HEK293 (cell line): ENCODE measurements around the gene ITGA5.

Experiments
- CTCF ChIA-PET: fragments of 350-600 bp; formaldehyde crosslinking; extraction: SDS; loops from one replicate; lab custom pipeline; 2021; ENCODE audit warnings: antibody characterized with exemption; lab: Yijun Ruan, JAX
- POLR2A ChIA-PET: fragments of 300-600 bp; formaldehyde crosslinking; extraction: SDS; loops from one replicate; lab custom pipeline; 2020; ENCODE audit warnings: antibody characterized with exemption, inconsistent platforms; lab: Yijun Ruan, JAX
- H3K27ac ChIP-seq: fragments of 200-500 bp; sonication (Bioruptor generic); 2 replicates; pipeline ENCODE4 v1.5.1; 2014; ENCODE audit warnings: low read depth, low read length, control low read depth, inconsistent platforms; ENCODE audit errors: extremely low read depth
- H3K36me3 ChIP-seq, 2 experiments: fragments of 200-500 bp in 1 of 2; sonication (Bioruptor generic) in 1 of 2; 1 replicate in 1 of 2; 2 replicates in 1 of 2; pipeline ENCODE4 v1.5.1; 2014 to 2017; ENCODE audit warnings: inconsistent platforms in 2 of 2, low read length in 2 of 2; ENCODE audit not compliant: control insufficient read depth in 2 of 2, insufficient read depth in 1 of 2
- H3K4me1 ChIP-seq: fragments of 200-500 bp; sonication (Bioruptor generic); 2 replicates; pipeline ENCODE4 v1.5.1; 2014; ENCODE audit warnings: mild to moderate bottlenecking, low read length, inconsistent platforms; ENCODE audit not compliant: control insufficient read depth, insufficient read depth
- H3K4me3 ChIP-seq: 2 replicates; pipeline ENCODE4 v1.5.1; 2011; ENCODE audit warnings: low read depth, mild to moderate bottlenecking, control low read depth, low read length, moderate library complexity
- H3K9me3 ChIP-seq: fragments of 200-500 bp; sonication (Bioruptor generic); 2 replicates; pipeline ENCODE4 v1.5.1; 2014; ENCODE audit warnings: low read depth, low read length, inconsistent platforms; ENCODE audit not compliant: control insufficient read depth, insufficient read depth
- BCL11A ChIP-seq: fragments of 450-650 bp; formaldehyde crosslinking; IDR thresholded peaks from 2 replicates; pipeline ENCODE4 v1.5.1; 2016; ENCODE audit warnings: low read depth, missing biosample characterization, missing genetic modification characterization
- KLF7 ChIP-seq: fragments of 450-650 bp; formaldehyde crosslinking; IDR thresholded peaks from 2 replicates; pipeline ENCODE4 v1.5.1; 2016; ENCODE audit warnings: missing biosample characterization, missing genetic modification characterization, borderline replicate concordance
- KLF8 ChIP-seq: fragments of 450-650 bp; formaldehyde crosslinking; IDR thresholded peaks from 2 replicates; pipeline ENCODE4 v1.5.1; 2016; ENCODE audit warnings: missing biosample characterization, missing genetic modification characterization
- MEIS1 ChIP-seq: sonication (generic); formaldehyde crosslinking; IDR thresholded peaks from 2 replicates; pipeline ENCODE4 v1.8.1; 2022; ENCODE audit warnings: missing genetic modification reagents, mild to moderate bottlenecking, borderline replicate concordance
- PRDM10 ChIP-seq: fragments of 450-650 bp; formaldehyde crosslinking; IDR thresholded peaks from 2 replicates; pipeline ENCODE4 v1.5.1; 2016; ENCODE audit warnings: missing biosample characterization, missing genetic modification characterization
- RBAK ChIP-seq: fragments of 450-650 bp; formaldehyde crosslinking; IDR thresholded peaks from 2 replicates; pipeline ENCODE4 v1.5.1; 2016; ENCODE audit warnings: missing biosample characterization, missing genetic modification characterization
- SCRT1 ChIP-seq: fragments of 450-650 bp; formaldehyde crosslinking; IDR thresholded peaks from 2 replicates; pipeline ENCODE4 v1.5.1; 2016; ENCODE audit warnings: missing biosample characterization, missing genetic modification characterization, borderline replicate concordance
- SCRT2 ChIP-seq: fragments of 450-650 bp; formaldehyde crosslinking; IDR thresholded peaks from 2 replicates; pipeline ENCODE4 v1.5.1; 2016; ENCODE audit warnings: missing biosample characterization, missing genetic modification characterization
- SP3 ChIP-seq: fragments of 450-650 bp; formaldehyde crosslinking; IDR thresholded peaks from 2 replicates; pipeline ENCODE4 v1.5.1; 2016; ENCODE audit warnings: missing biosample characterization, missing genetic modification characterization
- YY2 ChIP-seq: fragments of 450-650 bp; formaldehyde crosslinking; IDR thresholded peaks from 2 replicates; pipeline ENCODE4 v1.5.1; 2016; ENCODE audit warnings: missing biosample characterization, missing genetic modification characterization
- ZBTB1 ChIP-seq: fragments of 450-650 bp; formaldehyde crosslinking; IDR thresholded peaks from 2 replicates; pipeline ENCODE4 v1.5.1; 2016; ENCODE audit warnings: missing biosample characterization, missing genetic modification characterization
- ZBTB26 ChIP-seq: fragments of 450-650 bp; formaldehyde crosslinking; optimal IDR thresholded peaks from 2 replicates; pipeline ENCODE3; 2016; ENCODE audit warnings: missing biosample characterization, mild to moderate bottlenecking, missing genetic modification characterization
- ZFP37 ChIP-seq: fragments of 450-650 bp; formaldehyde crosslinking; IDR thresholded peaks from 2 replicates; pipeline ENCODE4 v1.5.1; 2016; ENCODE audit warnings: missing biosample characterization, missing genetic modification characterization
- ZFP41 ChIP-seq: fragments of 450-650 bp; formaldehyde crosslinking; IDR thresholded peaks from 2 replicates; pipeline ENCODE4 v1.5.1; 2016; ENCODE audit warnings: missing biosample characterization, missing genetic modification characterization, borderline replicate concordance
- ZFP69B ChIP-seq: fragments of 450-650 bp; formaldehyde crosslinking; IDR thresholded peaks from 2 replicates; pipeline ENCODE4 v1.5.1; 2016; ENCODE audit warnings: missing biosample characterization, missing genetic modification characterization
- ZNF121 ChIP-seq: fragments of 450-650 bp; formaldehyde crosslinking; IDR thresholded peaks from 2 replicates; pipeline ENCODE4 v1.5.1; 2016; ENCODE audit warnings: missing biosample characterization, missing genetic modification characterization
- ZNF211 ChIP-seq: fragments of 450-650 bp; formaldehyde crosslinking; IDR thresholded peaks from 2 replicates; pipeline ENCODE4 v1.5.1; 2016; ENCODE audit warnings: low read depth, missing biosample characterization, missing genetic modification characterization
- ZNF280D ChIP-seq: fragments of 450-650 bp; formaldehyde crosslinking; IDR thresholded peaks from 2 replicates; pipeline ENCODE4 v1.5.1; 2016; ENCODE audit warnings: missing biosample characterization, missing genetic modification characterization
- ZNF341 ChIP-seq: fragments of 450-650 bp; formaldehyde crosslinking; IDR thresholded peaks from 2 replicates; pipeline ENCODE4; 2016; ENCODE audit warnings: low read depth, missing biosample characterization, missing genetic modification characterization
- ZNF544 ChIP-seq: fragments of 450-650 bp; formaldehyde crosslinking; IDR thresholded peaks from 2 replicates; pipeline ENCODE4 v1.5.0; 2017; ENCODE audit warnings: missing biosample characterization, missing genetic modification characterization
- ZNF561 ChIP-seq: fragments of 450-650 bp; IDR thresholded peaks from 2 replicates; pipeline ENCODE4 v1.5.1; 2018; ENCODE audit warnings: missing biosample characterization, missing genetic modification characterization, borderline replicate concordance
- ZNF629 ChIP-seq: fragments of 450-650 bp; formaldehyde crosslinking; IDR thresholded peaks from 2 replicates; pipeline ENCODE4 v1.5.1; 2017; ENCODE audit warnings: missing biosample characterization, missing genetic modification characterization
- ZNF654 ChIP-seq: fragments of 450-650 bp; formaldehyde crosslinking; IDR thresholded peaks from 2 replicates; pipeline ENCODE4 v1.5.1; 2016; ENCODE audit warnings: low read depth, missing biosample characterization, missing genetic modification characterization
- ZNF660 ChIP-seq: fragments of 450-650 bp; IDR thresholded peaks from 2 replicates; pipeline ENCODE4 v1.5.1; 2018; ENCODE audit warnings: missing biosample characterization, mild to moderate bottlenecking, missing genetic modification characterization
- ZNF747 ChIP-seq: fragments of 450-650 bp; formaldehyde crosslinking; IDR thresholded peaks from 2 replicates; pipeline ENCODE4 v1.5.1; 2016; ENCODE audit warnings: missing biosample characterization, missing genetic modification characterization
- ZNF776 ChIP-seq: fragments of 450-650 bp; formaldehyde crosslinking; IDR thresholded peaks from 2 replicates; pipeline ENCODE4 v1.5.0; 2017; ENCODE audit warnings: missing biosample characterization, missing genetic modification characterization, borderline replicate concordance
- ZNF785 ChIP-seq: fragments of 450-650 bp; formaldehyde crosslinking; IDR thresholded peaks from 2 replicates; pipeline ENCODE4 v1.5.1; 2016; ENCODE audit warnings: missing biosample characterization, missing genetic modification characterization
- ZNF837 ChIP-seq: fragments of 450-650 bp; formaldehyde crosslinking; IDR thresholded peaks from 2 replicates; pipeline ENCODE4 v1.5.1; 2016; ENCODE audit warnings: missing biosample characterization, missing genetic modification characterization
- ZSCAN30 ChIP-seq: fragments of 450-650 bp; IDR thresholded peaks from 2 replicates; pipeline ENCODE4 v1.5.1; 2018; ENCODE audit warnings: missing biosample characterization, mild to moderate bottlenecking, missing genetic modification characterization, moderate library complexity

The ITGA5 gene

GRCh38 chr12:54363047-54363446 is 56.0 kb downstream of the ITGA5 start:
- H3K9me3 ChIP-seq: no peaks in the 10 kb centered on the region
- no peak overlapping the region for H3K27ac ChIP-seq
- ChIA-PET CTCF (interaction anchor here (0.5 to 8.8 kb wide), 11 partner anchors 10 to 155 kb away, joined by 3 to 137 read pairs (median 6); no protein-coding TSS in a partner anchor), POLR2A (interaction anchor here (0.7 to 1.0 kb wide), 2 partner anchors 16 to 76 kb away, joined by 3 read pairs; no protein-coding TSS in a partner anchor)
- H3K36me3 ChIP-seq: no peaks in the 10 kb centered on the region
- H3K4me1 ChIP-seq: peaks cover 10% of the 10 kb centered on the region
- TF ChIP-seq ZNF280D (tag by site-specific recombination) (no peak), YY2 (tag by site-specific recombination) (no peak), ZNF341 (no peak), RBAK (tag by site-specific recombination) (no peak), KLF7 (no peak), MEIS1 (CRISPR knock-in tag) (no peak), ZNF747 (tag by site-specific recombination) (no peak), ZNF785 (tag by site-specific recombination) (no peak), ZBTB1 (no peak), ZNF211 (no peak), ZNF776 (no peak), ZNF629 (tag by site-specific recombination) (no peak), ZNF654 (tag by site-specific recombination) (no peak), ZNF544 (no peak), BCL11A (no peak), ZNF660 (tag by site-specific recombination) (no peak), ZFP69B (tag by site-specific recombination) (no peak)
- H3K4me3 ChIP-seq: no peak overlapping the region

- CTCF ChIA-PET: interaction anchor here (0.5 to 8.8 kb wide), 36 partner anchors 8 to 352 kb away, joined by 3 to 137 read pairs (median 6); partner anchors contain the start of genes COPZ1, HOXC8 and NFE2
- TF ChIP-seq ZNF561 (tag by site-specific recombination) (peak; percentile 62; the same call in 1 of the 2 replicates), ZBTB26 (tag by site-specific recombination) (no peak), ZFP37 (tag by site-specific recombination) (0 out of 2 replicates have a peak, but pooled peaks have one; percentile 50), ZFP41 (no peak), PRDM10 (tag by site-specific recombination) (0 out of 2 replicates have a peak, but pooled peaks have one; percentile 25), ZNF660 (tag by site-specific recombination) (peak; percentile 54), SCRT2 (tag by site-specific recombination) (peak; percentile 57), ZSCAN30 (tag by site-specific recombination) (peak; percentile 69; the same call in 1 of the 2 replicates), SCRT1 (tag by site-specific recombination) (no peak), SP3 (no peak), ZNF121 (tag by site-specific recombination) (peak; percentile 50; the same call in 1 of the 2 replicates), ZNF837 (tag by site-specific recombination) (no peak), KLF8 (no peak)
Measured at GRCh38 chr12:54360717-54361456, 58.2 kb downstream of the ITGA5 start.

More at GRCh38 chr12:54360717-54361456, 58.2 kb downstream of the ITGA5 start:
- POLR2A ChIA-PET: interaction anchor here (0.5 to 4.1 kb wide), 3 partner anchors 81 to 141 kb away, joined by 4 to 32 read pairs (median 5); partner anchors contain the start of genes CBX5 and HNRNPA1
- Histone ChIP-seq H3K9me3 (no peaks in the 10 kb centered on the region), H3K36me3 (no peaks in the 10 kb centered on the region), H3K4me1 (peaks cover 12% of the 10 kb centered on the region), H3K4me3 (no peak overlapping the region), H3K27ac (no peak overlapping the region; the same call in 1 of the 2 replicates)
